NCI-H1092 (cell line): ENCODE measurements around the gene PREP.
"Not testable (repeated sequence)": the region's sequence is repeated elsewhere in the genome, so short reads cannot be mapped to it uniquely, and the experiment has no call there.

Experiments used
- DNase-seq: peaks from one replicate; lab custom pipeline; 2025; lab: John Stamatoyannopoulos, UW

The PREP gene

DNA sequence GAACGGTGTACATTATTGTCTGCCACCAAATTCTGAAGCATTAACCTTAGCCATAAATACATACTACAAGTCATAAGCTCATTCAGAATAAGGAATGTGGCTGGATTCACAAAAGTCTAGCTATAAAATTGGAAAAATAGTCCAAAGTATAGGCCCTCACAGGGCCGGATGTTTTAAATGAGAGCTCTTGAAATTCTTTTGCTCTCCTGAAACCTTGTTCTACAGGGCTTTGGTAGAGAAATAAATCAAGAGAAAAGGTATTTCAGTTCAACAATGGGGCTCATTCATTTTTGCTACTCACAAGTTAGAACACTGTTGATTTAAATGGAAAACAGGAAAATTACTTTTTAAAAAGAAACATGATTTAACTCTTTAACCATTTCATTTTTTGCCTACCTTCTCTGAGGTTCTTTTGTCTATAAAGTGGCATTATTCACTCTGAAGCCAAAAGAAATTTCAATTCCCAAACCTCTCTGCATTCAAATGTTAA lies 58.0 kb downstream of the PREP start:
- no peak for DNase-seq

- DNase-seq = not testable (repeated sequence)
These were observed 64.4 kb downstream of the PREP start for GRCh38 chr6:105338350-105338983.

DNA sequence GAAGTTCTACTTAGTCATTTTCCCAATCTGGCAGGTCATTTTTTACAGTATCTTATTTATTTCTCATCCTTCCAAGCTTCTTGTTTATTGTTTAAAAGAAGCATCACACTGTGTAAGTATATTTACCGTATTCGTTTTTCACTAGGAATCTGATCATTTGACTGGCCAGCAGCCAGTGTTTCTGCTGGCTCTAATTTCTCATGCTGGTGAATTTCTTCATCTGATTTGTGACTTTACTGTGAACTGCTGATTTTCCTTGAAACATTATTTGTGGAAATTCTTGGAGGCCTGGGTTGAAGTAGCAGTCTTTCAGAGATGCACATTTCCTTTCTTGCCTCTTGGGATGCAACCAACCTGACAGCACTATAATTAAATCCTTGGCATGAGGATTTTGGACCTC lies 65.9 kb downstream of the PREP start:
- DNase-seq = no peak

DNA sequence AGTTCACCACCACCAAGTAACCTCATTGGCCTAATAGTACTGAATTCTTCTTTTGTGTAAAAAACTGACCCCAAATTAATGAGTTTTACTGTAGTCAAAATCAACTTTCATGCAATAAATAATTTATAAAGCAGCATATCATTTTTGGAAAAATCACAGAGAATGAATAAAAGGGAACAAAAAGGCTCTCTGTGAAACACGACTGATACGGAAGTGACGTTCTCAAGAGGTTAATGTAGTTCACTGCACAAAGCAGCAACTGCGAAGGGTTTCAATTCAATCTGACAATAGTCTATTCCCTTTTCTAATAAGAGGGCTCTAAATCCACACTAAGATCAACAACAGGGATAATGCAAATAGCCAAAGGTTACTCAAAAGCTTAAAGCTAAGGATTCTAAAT lies 70.3 kb downstream of the PREP start:
- DNase-seq = no peak

- no peak for DNase-seq
These were observed 71.0 kb downstream of the PREP start for GRCh38 chr6:105331927-105332326.

DNA sequence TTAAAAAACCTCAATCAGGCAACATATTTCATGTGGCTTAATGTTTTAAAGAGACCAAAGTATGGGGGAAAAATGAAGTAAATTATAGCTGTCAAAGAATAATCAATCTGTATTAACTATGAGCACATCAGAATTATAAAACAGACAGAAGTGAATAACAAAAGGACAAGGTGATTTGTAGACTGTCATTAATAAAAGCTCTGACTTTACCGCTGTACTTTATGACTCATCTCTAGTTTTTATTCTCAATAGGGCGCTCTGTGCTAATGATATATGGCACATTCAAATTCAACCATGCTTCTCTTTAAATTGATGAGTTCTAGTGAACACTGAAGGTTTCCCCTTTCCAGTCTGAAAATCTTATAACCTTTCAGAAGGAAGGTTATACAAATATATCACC lies 72.0 kb downstream of the PREP start:
- DNase-seq = no peak

DNA sequence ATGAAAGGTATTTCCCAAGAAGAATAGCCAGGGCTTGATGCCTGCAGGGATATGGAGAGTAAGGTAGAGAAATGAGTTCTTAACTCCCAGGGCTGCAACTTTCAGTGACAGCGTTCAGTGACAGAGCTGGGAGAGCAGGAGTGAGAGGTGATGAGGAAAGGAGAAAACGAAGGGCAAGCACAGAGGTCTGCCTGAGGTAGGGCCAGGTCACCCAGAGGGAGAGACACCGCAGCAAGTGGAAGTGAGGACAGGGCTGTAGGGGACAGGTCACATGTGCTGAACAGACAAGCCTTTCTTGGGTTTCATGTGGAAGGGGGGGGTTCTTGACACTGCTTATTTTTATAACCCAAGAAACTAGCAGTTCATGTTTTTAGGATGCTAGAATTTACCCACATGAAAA lies 72.5 kb downstream of the PREP start:
- DNase-seq = no peak

- DNase-seq = peak; percentile 42
These were observed 75.8 kb downstream of the PREP start for GRCh38 chr6:105326833-105327770.

GRCh38 chr6:105326216-105326615 lies 76.7 kb downstream of the PREP start:
- peak; percentile 64 for DNase-seq

GRCh38 chr6:105324386-105324950 lies 78.4 kb downstream of the PREP start:
- DNase-seq = peak; percentile 29

DNA sequence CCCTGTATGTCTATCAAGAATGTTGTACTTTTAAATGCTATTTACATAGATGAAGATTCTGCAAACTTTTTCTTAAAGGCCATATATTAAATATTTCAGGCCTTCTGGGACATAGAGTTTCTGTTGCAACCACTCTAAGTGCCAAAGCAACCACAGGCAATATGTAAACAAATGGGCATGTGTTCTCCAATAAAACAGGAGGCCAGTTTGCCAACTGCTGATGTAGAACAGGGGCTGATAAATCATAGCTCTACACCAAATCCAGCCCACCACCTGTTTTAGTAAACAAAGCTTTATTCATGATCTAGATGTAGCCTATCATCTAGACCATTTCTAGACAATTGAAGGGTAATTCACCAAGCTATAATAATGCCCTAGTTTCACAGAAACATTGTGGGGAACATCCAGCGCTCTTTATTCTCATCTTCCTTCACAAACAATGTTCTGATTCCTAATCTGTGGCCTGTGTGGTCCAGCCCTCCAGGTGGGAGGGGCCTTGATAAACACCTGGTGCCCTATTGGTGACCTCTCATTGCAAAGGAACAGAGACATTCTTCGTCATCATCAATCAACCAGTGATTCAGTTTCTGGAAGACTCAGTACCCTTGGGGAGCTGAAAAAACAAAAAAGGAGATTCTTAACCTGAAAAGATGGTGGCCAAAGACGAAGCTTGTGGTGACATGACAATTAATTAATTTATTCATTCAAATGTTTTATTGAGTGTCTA lies 80.2 kb downstream of the PREP start:
- no peak for DNase-seq

GRCh38 chr6:105321728-105322127 lies 81.2 kb downstream of the PREP start:
- DNase-seq = no peak

DNA sequence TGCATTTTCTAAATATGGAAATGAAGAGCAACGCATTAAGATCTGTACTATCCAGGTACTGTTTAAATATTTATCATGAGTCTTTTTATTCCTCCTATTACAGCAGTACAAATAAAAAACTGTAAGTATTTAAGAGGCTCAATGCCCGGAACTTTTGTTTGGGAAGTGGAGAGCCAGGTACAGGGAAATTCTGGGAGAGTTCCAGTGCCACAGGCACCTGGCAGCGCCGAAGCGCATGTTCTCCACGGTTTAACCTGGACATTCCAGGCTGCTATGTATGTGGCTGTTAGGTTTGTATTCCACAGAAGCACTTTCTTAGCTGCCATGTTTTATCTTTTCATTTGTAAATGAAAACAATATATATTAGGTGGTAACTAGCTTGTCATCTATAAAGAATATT lies 81.7 kb downstream of the PREP start:
- DNase-seq = no peak

- peak; percentile 65 for DNase-seq
These were observed 82.1 kb downstream of the PREP start for GRCh38 chr6:105320765-105321164.

DNA sequence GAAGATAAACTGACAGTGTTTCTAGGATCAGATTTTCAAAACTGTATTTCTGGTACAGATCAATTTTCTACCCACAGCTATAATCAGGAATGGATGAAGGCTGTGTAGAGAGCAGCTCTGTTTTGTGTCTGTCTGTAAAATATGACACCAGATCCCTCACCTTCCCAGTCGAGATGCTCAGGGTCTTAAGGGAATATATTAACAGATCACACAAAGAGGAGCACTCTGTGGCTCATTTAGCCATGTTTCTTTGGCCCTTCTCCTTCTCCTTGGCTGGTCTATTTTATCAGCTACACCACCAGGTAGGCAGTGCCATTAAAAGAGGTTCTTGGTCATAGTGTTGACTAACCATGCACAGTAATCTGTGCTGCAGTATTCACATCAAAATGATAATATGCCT lies 82.6 kb downstream of the PREP start:
- DNase-seq = no peak

DNA sequence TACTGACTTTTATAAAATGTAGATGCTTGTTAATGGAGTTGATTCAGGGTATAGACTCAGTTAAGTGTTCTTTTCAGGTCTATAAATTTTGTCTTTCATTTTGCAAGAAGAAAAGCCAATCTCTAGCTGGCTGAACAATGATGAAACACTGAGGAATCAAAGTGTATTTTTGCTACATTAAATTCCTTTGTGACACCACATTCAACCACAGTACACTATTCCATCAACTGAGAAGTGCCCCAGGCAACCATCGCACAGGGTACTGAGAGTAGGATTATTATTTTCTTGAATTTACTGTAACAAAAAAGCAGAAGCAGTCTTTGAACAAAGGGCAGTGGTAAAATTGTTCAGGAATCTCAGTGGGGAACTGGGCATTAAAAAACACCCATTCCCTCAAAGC lies 83.6 kb downstream of the PREP start:
- DNase-seq = no peak

DNA sequence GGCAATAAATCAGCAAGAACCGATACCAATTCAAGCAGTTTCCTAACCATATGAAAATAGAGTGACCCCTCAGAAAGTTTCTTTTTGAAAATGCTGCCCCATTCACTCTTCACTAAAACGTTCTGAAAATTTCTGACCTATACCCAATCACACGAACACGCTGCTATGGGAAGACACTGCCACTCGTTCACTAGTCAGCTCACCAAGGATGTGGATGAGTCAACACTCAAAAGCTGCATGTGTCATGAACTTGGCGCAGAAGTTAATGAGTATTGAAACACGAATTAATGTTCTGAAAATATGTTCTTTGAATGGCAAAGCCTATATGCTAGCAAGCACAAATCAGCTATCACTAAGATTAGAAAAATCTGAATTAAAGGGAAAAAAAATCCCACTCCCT lies 84.2 kb downstream of the PREP start:
- DNase-seq = no peak

DNA sequence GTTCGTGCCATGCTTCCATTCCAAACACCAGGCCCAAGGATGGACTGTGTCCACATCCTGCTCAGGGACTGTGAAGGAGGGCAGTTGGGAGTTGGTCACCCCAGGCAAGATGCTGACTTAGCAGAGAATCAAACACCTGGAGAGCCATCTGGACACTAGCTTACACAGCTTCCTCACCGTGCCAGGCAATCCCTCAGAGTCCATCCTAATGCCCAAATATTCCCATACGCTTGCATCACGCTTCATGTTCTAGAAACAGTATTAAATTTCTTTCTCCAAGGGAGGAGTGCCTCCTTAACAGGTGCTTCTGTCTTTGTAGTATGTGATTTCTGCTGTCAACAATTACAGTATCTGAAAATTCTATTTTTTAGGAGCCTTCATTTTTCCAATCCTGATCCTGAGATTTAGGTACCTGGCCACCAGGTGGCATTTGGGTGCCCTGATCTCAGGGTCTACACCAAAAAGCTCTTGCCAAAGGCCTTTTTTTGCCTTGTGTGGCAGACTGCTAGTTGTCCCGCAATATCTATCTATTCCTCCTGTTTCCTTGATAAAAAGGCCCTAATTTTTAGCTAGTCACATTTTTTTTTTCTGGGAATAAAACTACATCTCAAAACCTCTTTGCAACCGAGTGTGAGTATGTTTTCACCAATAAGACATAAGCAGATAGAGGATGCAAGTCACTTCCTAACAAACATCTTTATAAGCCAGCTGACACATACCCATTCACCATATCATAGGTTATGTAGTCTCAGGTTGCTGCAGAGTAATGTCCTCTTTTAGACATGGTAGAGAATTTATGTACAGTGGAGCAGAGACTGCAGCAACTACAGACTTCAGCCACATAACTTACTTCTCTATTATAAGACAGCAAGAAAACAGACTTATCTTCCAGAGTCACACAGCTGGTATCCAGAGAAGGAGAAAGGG lies 85.0 kb downstream of the PREP start:
- DNase-seq = no peak

GRCh38 chr6:105313211-105313610 lies 89.7 kb downstream of the PREP start:
- peak; percentile 27 for DNase-seq

- no peak for DNase-seq
These were observed 91.9 kb downstream of the PREP start for GRCh38 chr6:105310947-105311346.

- DNase-seq = no peak
These were observed 92.5 kb downstream of the PREP start for GRCh38 chr6:105310371-105310770.
